HepG2 (cell line): ENCODE measurements around the gene ADAT3. TPM values are rescaled to one million over a fixed set of nuclear protein-coding genes. Genes with fewer than 3 reads are reported as not detected.
A peak's percentile ranks its signal among the peaks of the same experiment; 100 is the strongest.

Source experiments
- GABPB1 ChIP-seq: IDR thresholded peaks from 2 replicates; pipeline ENCODE4 v1.6.1; 2016; ENCODE audit warnings: mild to moderate bottlenecking, missing genetic modification reagents, moderate library complexity, missing compliant biosample characterization
- ISX ChIP-seq: sonication (generic); formaldehyde crosslinking; conservative IDR thresholded peaks from 2 replicates; pipeline ENCODE4 v1.5.0; 2020; ENCODE audit warnings: missing genetic modification reagents
- JUND ChIP-seq: sonication (generic); formaldehyde crosslinking; IDR thresholded peaks from 2 replicates; pipeline ENCODE4 v1.8.0; 2022; ENCODE audit warnings: mild to moderate bottlenecking, missing genetic modification reagents
- KDM4B ChIP-seq: sonication (generic); formaldehyde crosslinking; IDR thresholded peaks from 2 replicates; pipeline ENCODE4 v1.4.0; 2020; ENCODE audit warnings: missing genetic modification reagents
- PATZ1 ChIP-seq: sonication (generic); formaldehyde crosslinking; IDR thresholded peaks from 2 replicates; pipeline ENCODE4 v1.4.0; 2020; ENCODE audit warnings: missing genetic modification reagents
- PTBP1 ChIP-seq: fragments of 200-400 bp; formaldehyde crosslinking; IDR thresholded peaks from 2 replicates; pipeline ENCODE4 v1.6.1; 2018; ENCODE audit warnings: low read length, low read depth; ENCODE audit not compliant: poor library complexity, severe bottlenecking
- TBX2 ChIP-seq: sonication (generic); formaldehyde crosslinking; IDR thresholded peaks from 2 replicates; pipeline ENCODE4 v1.5.0; 2020; ENCODE audit warnings: missing genetic modification reagents, mild to moderate bottlenecking, borderline replicate concordance
- ZFP91 ChIP-seq: sonication (generic); formaldehyde crosslinking; IDR thresholded peaks from 2 replicates; pipeline ENCODE4 v1.9.0; 2022; ENCODE audit warnings: missing genetic modification reagents, mild to moderate bottlenecking, borderline replicate concordance
- ZNF740 ChIP-seq: sonication (generic); formaldehyde crosslinking; IDR thresholded peaks from 2 replicates; pipeline ENCODE4 v1.4.0; 2020; ENCODE audit warnings: missing genetic modification reagents
- polyA plus RNA-seq, 8 experiments: library from polyadenylated mRNA; depleted of rRNA in 3 of 8; stranded (reverse) in 7 of 8; unstranded in 1 of 8; fragments of >200 nt; fragmentation: Illumina TruSeq in 4 of 8; extraction: Trizol in 4 of 8; gene quantifications; 2 replicates each; pipeline versions ENCODE4 v1.2.1 to v1.2.3, GENCODE V29; 2011 to 2016; ENCODE audit warnings: low read depth in 4 of 8, missing spikeins in 1 of 8, mixed read lengths in 1 of 8; ENCODE audit not compliant: insufficient read depth in 1 of 8
- total RNA-seq, 5 experiments: library from RNA; depleted of rRNA; stranded (reverse); fragments of >200 nt; fragmentation: Illumina TruSeq; extraction: Trizol; gene quantifications; 2 replicates each; pipeline ENCODE4 v1.2.3, GENCODE V29; 2016; ENCODE audit warnings: low read depth in 1 of 5
- TF ChIP-seq, protein P1 (sequence below), 2 experiments: sonication (generic) in 1 of 2; formaldehyde crosslinking in 1 of 2; IDR thresholded peaks; 2 replicates each; pipeline versions ENCODE4 v1.6.1 to v1.9.0; 2014 to 2022; ENCODE audit warnings: antibody characterized with exemption in 1 of 2, borderline replicate concordance in 1 of 2, inconsistent platforms in 1 of 2, low read depth in 1 of 2, missing genetic modification reagents in 1 of 2
- TF ChIP-seq, protein P2 (sequence below): IDR thresholded peaks from 2 replicates; pipeline ENCODE4 v1.6.1; 2016; ENCODE audit warnings: missing biosample characterization, missing genetic modification reagents, low read depth
- TF ChIP-seq, protein P3 (sequence below): sonication (generic); formaldehyde crosslinking; IDR thresholded peaks from 2 replicates; pipeline ENCODE4 v1.4.0; 2020; ENCODE audit warnings: missing genetic modification reagents

The ADAT3 gene
- total and polyA plus RNA-seq, 2 of the 13 experiments (the other 11 are each of a cell fraction or from before 2014, with no cell fraction given) = 0.95 to 3.5 TPM

GRCh38 chr19:1942078-1942933 lies 37.1 kb downstream of the ADAT3 start (continued):
- TF ChIP-seq PATZ1 (CRISPR knock-in tag) = peak; percentile 82
- TF ChIP-seq, protein P1, sequence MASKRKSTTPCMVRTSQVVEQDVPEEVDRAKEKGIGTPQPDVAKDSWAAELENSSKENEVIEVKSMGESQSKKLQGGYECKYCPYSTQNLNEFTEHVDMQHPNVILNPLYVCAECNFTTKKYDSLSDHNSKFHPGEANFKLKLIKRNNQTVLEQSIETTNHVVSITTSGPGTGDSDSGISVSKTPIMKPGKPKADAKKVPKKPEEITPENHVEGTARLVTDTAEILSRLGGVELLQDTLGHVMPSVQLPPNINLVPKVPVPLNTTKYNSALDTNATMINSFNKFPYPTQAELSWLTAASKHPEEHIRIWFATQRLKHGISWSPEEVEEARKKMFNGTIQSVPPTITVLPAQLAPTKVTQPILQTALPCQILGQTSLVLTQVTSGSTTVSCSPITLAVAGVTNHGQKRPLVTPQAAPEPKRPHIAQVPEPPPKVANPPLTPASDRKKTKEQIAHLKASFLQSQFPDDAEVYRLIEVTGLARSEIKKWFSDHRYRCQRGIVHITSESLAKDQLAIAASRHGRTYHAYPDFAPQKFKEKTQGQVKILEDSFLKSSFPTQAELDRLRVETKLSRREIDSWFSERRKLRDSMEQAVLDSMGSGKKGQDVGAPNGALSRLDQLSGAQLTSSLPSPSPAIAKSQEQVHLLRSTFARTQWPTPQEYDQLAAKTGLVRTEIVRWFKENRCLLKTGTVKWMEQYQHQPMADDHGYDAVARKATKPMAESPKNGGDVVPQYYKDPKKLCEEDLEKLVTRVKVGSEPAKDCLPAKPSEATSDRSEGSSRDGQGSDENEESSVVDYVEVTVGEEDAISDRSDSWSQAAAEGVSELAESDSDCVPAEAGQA (IDR thresholded peaks at IDR 0.05; ENCODE audit: low read depth) = 0 out of 2 replicates have a peak, but pooled peaks have one; percentile 22
- TF ChIP-seq, protein P1 (CRISPR knock-in tag; IDR thresholded peaks at IDR 0.05; ENCODE audit: borderline replicate concordance) = no peak
- peak; percentile 48; the same call in 1 of the 2 replicates for TF ChIP-seq ZFP91 (CRISPR knock-in tag)
- TF ChIP-seq, protein P2, sequence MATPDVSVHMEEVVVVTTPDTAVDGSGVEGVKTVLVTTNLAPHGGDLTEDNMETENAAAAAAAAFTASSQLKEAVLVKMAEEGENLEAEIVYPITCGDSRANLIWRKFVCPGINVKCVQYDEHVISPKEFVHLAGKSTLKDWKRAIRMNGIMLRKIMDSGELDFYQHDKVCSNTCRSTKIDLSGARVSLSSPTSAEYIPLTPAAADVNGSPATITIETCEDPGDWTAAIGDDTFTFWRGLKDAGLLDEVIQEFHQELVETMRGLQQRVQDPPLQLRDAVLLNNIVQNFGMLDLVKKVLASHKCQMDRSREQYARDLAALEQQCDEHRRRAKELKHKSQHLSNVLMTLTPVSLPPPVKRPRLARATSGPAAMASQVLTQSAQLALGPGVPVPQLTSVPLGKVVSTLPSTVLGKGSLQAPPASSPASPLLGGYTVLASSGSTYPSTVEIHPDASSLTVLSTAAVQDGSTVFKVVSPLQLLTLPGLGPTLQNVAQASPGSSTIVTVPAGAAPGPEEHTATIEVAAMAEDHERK (CRISPR knock-in tag) = no peak
- no peak for TF ChIP-seq ISX (CRISPR knock-in tag)
- TF ChIP-seq, protein P3, sequence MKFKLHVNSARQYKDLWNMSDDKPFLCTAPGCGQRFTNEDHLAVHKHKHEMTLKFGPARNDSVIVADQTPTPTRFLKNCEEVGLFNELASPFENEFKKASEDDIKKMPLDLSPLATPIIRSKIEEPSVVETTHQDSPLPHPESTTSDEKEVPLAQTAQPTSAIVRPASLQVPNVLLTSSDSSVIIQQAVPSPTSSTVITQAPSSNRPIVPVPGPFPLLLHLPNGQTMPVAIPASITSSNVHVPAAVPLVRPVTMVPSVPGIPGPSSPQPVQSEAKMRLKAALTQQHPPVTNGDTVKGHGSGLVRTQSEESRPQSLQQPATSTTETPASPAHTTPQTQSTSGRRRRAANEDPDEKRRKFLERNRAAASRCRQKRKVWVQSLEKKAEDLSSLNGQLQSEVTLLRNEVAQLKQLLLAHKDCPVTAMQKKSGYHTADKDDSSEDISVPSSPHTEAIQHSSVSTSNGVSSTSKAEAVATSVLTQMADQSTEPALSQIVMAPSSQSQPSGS (CRISPR knock-in tag) = peak; percentile 38; the same call in 1 of the 2 replicates
- TF ChIP-seq GABPB1 (CRISPR knock-in tag) = peak; percentile 89
- peak; percentile 71; the same call in 1 of the 2 replicates for TF ChIP-seq ZNF740 (CRISPR knock-in tag)
- no peak for TF ChIP-seq PTBP1
- 0 out of 2 replicates have a peak, but pooled peaks have one; percentile 53 for TF ChIP-seq TBX2 (CRISPR knock-in tag)
- no peak for TF ChIP-seq JUND (CRISPR knock-in tag)
- no peak for TF ChIP-seq KDM4B (CRISPR knock-in tag)
